ENCODE data around the gene HSPD1.

Gene HSPD1

GRCh38 chr2:197499594-197500502 is at the start of gene HSPD1, which contains the start of gene HSPE1:
Gene HSPD1, minus strand, starts transcription at chr2:197499840. Its CDS starts 992 bp downstream, at chr2:197498848.
Gene HSPE1, plus strand, starts transcription at chr2:197500379. Its CDS starts 58 bp downstream, at chr2:197500437.
- H3K4me3 ChIP-seq (ENCODE audit: low read depth, low read length), result peak within 1 kb of the TSS; percentile 92
- no peak for TF ChIP-seq CTCF (IDR thresholded peaks at IDR 0.05; ENCODE audit: low read depth, low read length)

- H3K4me3 ChIP-seq (ENCODE audit: low read depth, low read length), result no peak overlapping the region
- no peak for TF ChIP-seq CTCF (IDR thresholded peaks at IDR 0.05; ENCODE audit: low read depth, low read length)
Observed at GRCh38 chr2:197548582-197548981, 48.9 kb upstream of the HSPD1 start.

GRCh38 chr2:197547163-197547900 is 47.7 kb upstream of the HSPD1 start:
- no peak overlapping the region for H3K4me3 ChIP-seq (ENCODE audit: low read depth, low read length)
- TF ChIP-seq CTCF (IDR thresholded peaks at IDR 0.05; ENCODE audit: low read depth, low read length), result no peak

- H3K4me3 ChIP-seq (ENCODE audit: low read depth, low read length), result no peak overlapping the region
- no peak for TF ChIP-seq CTCF (IDR thresholded peaks at IDR 0.05; ENCODE audit: low read depth, low read length)
Observed at GRCh38 chr2:197543206-197543605, 43.6 kb upstream of the HSPD1 start.

DNA sequence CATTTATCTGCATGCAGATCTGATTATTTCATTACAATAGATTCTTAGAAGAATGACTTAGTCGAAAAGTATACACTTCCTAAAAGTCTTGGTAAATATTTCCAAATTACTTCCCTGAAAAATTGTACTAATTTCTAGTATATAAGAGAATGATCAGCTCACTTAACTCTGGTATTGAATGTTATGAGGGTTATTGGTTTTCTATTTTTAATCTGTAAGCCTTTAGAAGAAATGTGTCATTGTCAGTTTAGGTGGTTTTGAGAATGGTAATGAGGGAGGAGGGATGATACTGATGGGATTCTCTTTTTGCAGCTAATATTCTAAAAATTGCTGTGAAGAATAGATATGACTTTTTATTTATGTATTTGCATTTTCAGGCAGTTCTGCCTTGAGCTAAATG is 40.1 kb upstream of the HSPD1 start:
- no peak overlapping the region for H3K4me3 ChIP-seq (ENCODE audit: low read depth, low read length)
- TF ChIP-seq CTCF (IDR thresholded peaks at IDR 0.05; ENCODE audit: low read depth, low read length), result no peak

DNA sequence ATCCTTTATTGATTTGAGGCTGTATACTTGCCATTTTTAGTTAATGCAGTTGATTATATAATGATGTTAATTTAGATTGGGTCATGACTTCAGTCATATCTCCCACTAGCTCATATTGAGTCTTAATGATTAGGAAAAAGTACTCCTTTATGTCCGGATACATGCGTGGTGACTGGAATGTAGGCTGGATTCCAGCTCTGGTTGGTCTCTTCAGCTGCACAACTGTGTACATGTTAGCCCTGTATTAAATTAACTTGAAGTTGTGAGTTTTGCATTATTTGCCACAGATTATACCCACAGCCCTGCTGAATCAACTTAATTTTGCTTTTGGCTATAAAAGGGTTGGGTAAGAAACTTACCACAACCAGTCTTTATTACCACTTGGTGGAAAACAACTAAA is 38.8 kb upstream of the HSPD1 start:
- no peak overlapping the region for H3K4me3 ChIP-seq (ENCODE audit: low read depth, low read length)
- no peak for TF ChIP-seq CTCF (IDR thresholded peaks at IDR 0.05; ENCODE audit: low read depth, low read length)

DNA sequence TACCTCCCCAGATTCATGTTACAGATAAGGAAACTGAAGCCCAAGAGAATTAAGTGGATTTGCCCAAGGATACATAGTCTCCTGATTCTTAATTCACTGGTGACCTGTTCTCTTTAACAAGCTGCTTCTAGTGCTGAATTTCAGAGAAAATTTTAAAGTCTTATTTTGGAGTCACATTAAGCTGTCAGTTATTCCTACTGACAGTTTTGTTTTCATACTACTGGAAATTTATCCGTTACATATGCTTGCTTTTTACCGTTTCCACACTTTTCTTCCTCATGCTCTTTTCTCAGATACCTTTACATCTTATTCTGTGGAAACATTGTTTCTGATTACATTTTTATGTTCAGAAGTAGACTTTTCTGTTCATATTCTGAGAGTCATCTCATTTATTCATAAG is 17.5 kb upstream of the HSPD1 start:
- TF ChIP-seq CTCF (IDR thresholded peaks at IDR 0.05; ENCODE audit: low read depth, low read length), result no peak
- H3K4me3 ChIP-seq (ENCODE audit: low read depth, low read length), result peak overlapping the region; percentile 93
